A673 (cell line): ENCODE data around the gene NCEH1. TPM values are rescaled to one million over a fixed set of nuclear protein-coding genes. Genes with fewer than 3 reads are reported as not detected.

ENCODE experiments used
- BruUV-seq: library from RNA; stranded (reverse); fragments of 400-500 nt; replicated peaks from 2 replicates; lab custom pipeline; 2021; lab: Mats Ljungman, UMichigan
- CTCF ChIA-PET: fragments of 300-600 bp; sonication (Branson Sonifier 250); formaldehyde crosslinking; loops from one replicate; lab custom pipeline; 2022; ENCODE audit warnings: antibody characterized with exemption; lab: Charles Lee
- POLR2A ChIA-PET: fragments of 300-600 bp; sonication (Branson Sonifier 250); formaldehyde crosslinking; loops from one replicate; lab custom pipeline; 2022; ENCODE audit warnings: antibody characterized with exemption; ENCODE audit not compliant: low non-redundant PET; lab: Charles Lee
- DNase-seq: peaks from one replicate; pipeline ENCODE4 v3.0.0-alpha.2; 2015; ENCODE audit warnings: low spot score
- H3K27ac ChIP-seq: fragments of 200-600 bp; sonication (generic); 2 replicates; pipeline ENCODE4 v1.5.1; 2016; ENCODE audit warnings: mixed run types, low read depth, mild to moderate bottlenecking, mixed read lengths, antibody characterized with exemption, low read length; ENCODE audit not compliant: poor library complexity, severe bottlenecking
- H3K27me3 ChIP-seq: fragments of 200-600 bp; sonication (generic); replicated peaks from 2 replicates; pipeline ENCODE4 v1.6.1; 2017; ENCODE audit warnings: mixed run types, low read depth, mild to moderate bottlenecking, mixed read lengths, antibody characterized with exemption, low read length; ENCODE audit not compliant: insufficient read depth, poor library complexity
- H3K36me3 ChIP-seq: fragments of 200-600 bp; sonication (generic); 2 replicates; pipeline ENCODE4 v1.6.1; 2016; ENCODE audit warnings: mixed run types, mild to moderate bottlenecking, mixed read lengths, antibody characterized with exemption, low read length; ENCODE audit not compliant: insufficient read depth, poor library complexity, severe bottlenecking
- H3K4me1 ChIP-seq: fragments of 200-600 bp; sonication (generic); 2 replicates; pipeline ENCODE4 v1.6.1; 2017; ENCODE audit warnings: mixed run types, mild to moderate bottlenecking, mixed read lengths, antibody characterized with exemption, low read length; ENCODE audit not compliant: insufficient read depth, poor library complexity, severe bottlenecking
- H3K4me3 ChIP-seq: fragments of 200-600 bp; sonication (generic); 2 replicates; pipeline ENCODE4 v1.5.1; 2016; ENCODE audit warnings: low read depth, mixed run types, mild to moderate bottlenecking, mixed read lengths, low read length; ENCODE audit not compliant: poor library complexity, severe bottlenecking
- H3K9me3 ChIP-seq: fragments of 200-600 bp; sonication (generic); 2 replicates; pipeline ENCODE4 v1.6.1; 2016; ENCODE audit warnings: mixed run types, low read depth, mild to moderate bottlenecking, mixed read lengths, antibody characterized with exemption, low read length; ENCODE audit not compliant: poor library complexity, severe bottlenecking
- EZH2 ChIP-seq: fragments of 200-600 bp; sonication (generic); IDR thresholded peaks from 2 replicates; pipeline ENCODE4 v1.6.1; 2017; ENCODE audit warnings: borderline replicate concordance, low read depth, mild to moderate bottlenecking, mixed read lengths, antibody characterized with exemption, low read length; ENCODE audit not compliant: poor library complexity, severe bottlenecking
- intact Hi-C: fragments of 100-400 bp; cut with micrococcal nuclease; formaldehyde crosslinking; loops from one replicate; pipeline ENCODE4 v1.10.0; 2022; ENCODE audit not compliant: unreplicated experiment
- total RNA-seq: library from RNA; stranded (reverse); gene quantifications from 2 replicates; pipeline ENCODE4 v1.2.3, GENCODE V29; 2021
- TF ChIP-seq, protein P1 (sequence below): fragments of 300-800, 200-600 bp; sonication (generic); conservative IDR thresholded peaks from 2 replicates; pipeline ENCODE4 v1.5.1; 2017; ENCODE audit warnings: low read depth, mild to moderate bottlenecking, antibody characterized with exemption, low read length, moderate library complexity, mixed read lengths

NCEH1 gene
- total RNA-seq, 1 experiment from 2014 or later, result 3.5 TPM

DNA sequence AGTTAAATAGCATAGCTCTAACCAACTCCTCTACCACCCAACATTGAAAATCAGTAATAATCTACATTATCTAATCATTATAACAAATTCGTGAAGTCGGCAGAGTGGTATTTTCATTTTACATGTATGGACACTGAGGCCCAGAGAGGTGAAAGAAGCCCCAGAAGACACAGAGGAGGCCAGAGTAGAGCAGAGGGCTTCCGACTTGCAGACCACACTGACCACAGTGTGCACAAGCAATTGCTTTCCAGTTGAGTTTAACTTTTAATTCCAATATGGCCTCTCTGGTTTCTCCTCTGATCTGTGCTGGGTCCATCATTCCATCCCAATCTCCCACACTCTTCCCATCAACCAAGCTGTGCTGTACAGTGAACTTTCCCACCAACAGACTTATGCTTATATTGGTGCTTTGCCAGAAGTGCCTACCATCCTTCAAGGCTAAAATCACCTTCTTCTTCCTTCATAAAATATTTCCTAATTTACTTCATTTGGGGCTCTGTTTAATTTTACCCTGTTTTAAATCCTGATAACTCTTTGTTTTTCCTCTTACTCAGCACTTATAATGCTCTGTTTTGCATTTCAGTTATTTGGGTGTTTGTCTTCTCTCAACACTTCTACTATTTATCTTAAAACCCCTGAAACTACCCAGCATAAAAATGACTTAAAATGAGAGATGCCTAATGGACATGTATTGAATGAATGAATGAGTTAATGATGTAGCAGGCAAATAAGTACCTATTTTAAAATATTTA is 105.8 kb downstream of the NCEH1 start:
- Histone ChIP-seq H3K4me3 (no peak overlapping the region), H3K9me3 (no peaks in the 10 kb centered on the region), H3K4me1 (peaks cover 37% of the 10 kb centered on the region), H3K27ac (no peak overlapping the region), H3K36me3 (no peaks in the 10 kb centered on the region), H3K27me3 (no peaks in the 10 kb centered on the region)
- no peak for DNase-seq
- ChIA-PET POLR2A (no interaction called here), CTCF (no interaction called here)
- TF ChIP-seq, protein P1, sequence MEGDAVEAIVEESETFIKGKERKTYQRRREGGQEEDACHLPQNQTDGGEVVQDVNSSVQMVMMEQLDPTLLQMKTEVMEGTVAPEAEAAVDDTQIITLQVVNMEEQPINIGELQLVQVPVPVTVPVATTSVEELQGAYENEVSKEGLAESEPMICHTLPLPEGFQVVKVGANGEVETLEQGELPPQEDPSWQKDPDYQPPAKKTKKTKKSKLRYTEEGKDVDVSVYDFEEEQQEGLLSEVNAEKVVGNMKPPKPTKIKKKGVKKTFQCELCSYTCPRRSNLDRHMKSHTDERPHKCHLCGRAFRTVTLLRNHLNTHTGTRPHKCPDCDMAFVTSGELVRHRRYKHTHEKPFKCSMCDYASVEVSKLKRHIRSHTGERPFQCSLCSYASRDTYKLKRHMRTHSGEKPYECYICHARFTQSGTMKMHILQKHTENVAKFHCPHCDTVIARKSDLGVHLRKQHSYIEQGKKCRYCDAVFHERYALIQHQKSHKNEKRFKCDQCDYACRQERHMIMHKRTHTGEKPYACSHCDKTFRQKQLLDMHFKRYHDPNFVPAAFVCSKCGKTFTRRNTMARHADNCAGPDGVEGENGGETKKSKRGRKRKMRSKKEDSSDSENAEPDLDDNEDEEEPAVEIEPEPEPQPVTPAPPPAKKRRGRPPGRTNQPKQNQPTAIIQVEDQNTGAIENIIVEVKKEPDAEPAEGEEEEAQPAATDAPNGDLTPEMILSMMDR, result no peak
- TF ChIP-seq EZH2, result no peak
- intact Hi-C loops, result no loop called here
- no TSS peak for BruUV-seq

- no TSS peak for BruUV-seq
- intact Hi-C loops, result no loop called here
These were observed 109.6 kb downstream of the NCEH1 start for GRCh38 chr3:172601066-172601832.

DNA sequence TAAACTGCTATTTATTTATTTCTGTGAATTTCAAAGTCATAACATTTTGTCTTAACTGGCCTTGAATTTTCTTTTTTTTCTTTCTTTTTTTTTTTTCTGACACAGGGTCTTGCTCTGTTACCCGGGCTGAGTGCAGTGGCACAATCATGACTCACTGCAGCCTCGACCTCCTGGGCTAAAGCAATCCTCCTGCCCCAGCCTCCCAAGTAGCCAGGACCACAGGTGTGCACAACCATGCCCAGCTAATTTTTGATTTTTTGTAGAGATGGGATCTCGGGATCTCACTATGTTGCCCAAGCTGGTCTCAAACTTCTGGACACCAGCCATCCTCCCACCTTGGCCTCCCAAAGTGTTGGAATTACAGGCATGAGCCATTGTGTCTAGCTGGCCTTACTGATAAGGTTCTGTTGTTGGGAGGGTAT is 110.2 kb downstream of the NCEH1 start:
- CTCF ChIA-PET, result no interaction called here
- BruUV-seq, result no TSS peak
- POLR2A ChIA-PET, result no interaction called here

More at GRCh38 chr3:172601066-172601832, 109.6 kb downstream of the NCEH1 start:
- no peaks in the 10 kb centered on the region for H3K27me3 ChIP-seq
- no peak overlapping the region for H3K27ac ChIP-seq
- no peaks in the 10 kb centered on the region for H3K36me3 ChIP-seq
- TF ChIP-seq EZH2, result no peak
- TF ChIP-seq, protein P1, result no peak
- no peak overlapping the region for H3K4me3 ChIP-seq
- no peak for DNase-seq
- ChIA-PET CTCF (interaction anchor here (0.6 kb wide), 1 partner anchor 50 kb away, joined by 4 read pairs; no protein-coding TSS in a partner anchor), POLR2A (no interaction called here)
- peaks cover 14% of the 10 kb centered on the region for H3K4me1 ChIP-seq
- H3K9me3 ChIP-seq, result no peaks in the 10 kb centered on the region

More for the DNA sequence above, 110.2 kb downstream of the NCEH1 start:
- Histone ChIP-seq H3K9me3 (no peaks in the 10 kb centered on the region), H3K27ac (no peak overlapping the region), H3K4me1 (peaks cover 11% of the 10 kb centered on the region), H3K27me3 (no peaks in the 10 kb centered on the region), H3K4me3 (no peak overlapping the region), H3K36me3 (no peaks in the 10 kb centered on the region)
- no peak for TF ChIP-seq EZH2
- TF ChIP-seq, protein P1, result no peak
- intact Hi-C loops, result no loop called here
- no peak for DNase-seq
